HG03097 (cell line): ENCODE results near the gene KLRC3.
"Not testable (repeated sequence)": the region's sequence is repeated elsewhere in the genome, so short reads cannot be mapped to it uniquely, and the experiment has no call there.

Experiments
- ATAC-seq: cut with Tn5 transposase; IDR thresholded peaks from one replicate; pipeline ENCODE4 v1.9.1; 2021; ENCODE audit not compliant: unreplicated experiment, low FRiP score

Gene KLRC3

DNA sequence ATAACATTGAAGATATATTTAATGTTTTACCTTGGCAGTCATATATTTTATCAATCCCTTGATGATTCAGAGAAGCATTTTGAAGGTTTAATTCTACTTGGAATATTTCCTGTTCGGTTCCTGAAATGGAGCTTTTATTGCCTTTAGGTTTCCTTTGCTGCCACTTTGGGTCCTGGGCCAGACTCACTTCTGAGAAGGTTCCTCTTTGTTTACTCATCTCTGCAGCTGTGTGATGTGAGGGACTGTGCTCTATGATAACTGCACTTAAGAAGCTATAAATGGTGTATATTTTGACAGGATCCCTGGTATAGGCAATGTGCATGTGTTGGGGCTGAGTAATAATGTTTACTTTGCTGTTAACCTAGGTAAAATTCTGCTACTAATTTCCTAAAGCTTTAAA is at the start of gene KLRC3:
Gene KLRC3, minus strand, starts transcription at position 262 of the 400 bp plus-strand sequence. Its CDS starts 45 bp downstream, at position 217.
- not testable (repeated sequence) for ATAC-seq

DNA sequence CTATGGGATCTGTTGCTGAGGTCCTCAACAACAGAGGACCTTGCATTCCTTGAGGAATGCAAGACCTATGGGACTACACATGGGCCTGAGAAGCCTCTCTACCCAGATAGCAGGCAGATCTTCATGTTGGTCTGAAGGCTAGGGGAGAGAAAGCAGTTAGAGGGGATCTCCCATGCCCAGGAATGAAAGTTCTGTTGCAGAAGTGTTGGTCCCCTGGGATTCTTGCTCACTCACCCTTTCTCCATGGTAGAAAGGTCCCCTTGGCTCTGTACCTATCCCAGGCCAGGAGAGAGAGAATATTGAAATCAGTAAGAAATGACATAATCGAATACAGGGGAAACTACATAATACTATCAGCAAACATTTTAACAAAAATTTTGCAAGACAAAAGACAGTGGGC is 49.3 kb upstream of the KLRC3 start:
- ATAC-seq, result no peak

DNA sequence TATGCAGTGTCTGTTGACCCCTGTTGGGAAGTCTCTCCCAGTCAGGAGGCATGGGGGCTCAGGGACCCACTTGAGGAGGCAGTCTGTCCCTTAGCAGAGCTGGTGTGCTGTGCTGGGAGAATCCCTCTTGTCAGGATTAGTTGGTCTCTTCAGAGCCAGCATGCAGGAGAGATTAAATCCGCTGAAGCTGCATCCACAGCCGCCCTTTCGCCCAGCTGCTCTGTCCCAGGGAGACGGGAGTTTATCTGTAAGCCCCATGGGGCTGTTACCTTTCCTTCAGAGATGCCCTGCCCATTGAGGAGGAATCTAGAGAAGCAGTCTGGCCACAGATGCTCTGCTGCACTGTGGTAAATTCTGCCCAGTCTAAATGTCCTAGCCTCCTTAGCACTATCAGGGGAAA is 45.9 kb upstream of the KLRC3 start:
- no peak for ATAC-seq

DNA sequence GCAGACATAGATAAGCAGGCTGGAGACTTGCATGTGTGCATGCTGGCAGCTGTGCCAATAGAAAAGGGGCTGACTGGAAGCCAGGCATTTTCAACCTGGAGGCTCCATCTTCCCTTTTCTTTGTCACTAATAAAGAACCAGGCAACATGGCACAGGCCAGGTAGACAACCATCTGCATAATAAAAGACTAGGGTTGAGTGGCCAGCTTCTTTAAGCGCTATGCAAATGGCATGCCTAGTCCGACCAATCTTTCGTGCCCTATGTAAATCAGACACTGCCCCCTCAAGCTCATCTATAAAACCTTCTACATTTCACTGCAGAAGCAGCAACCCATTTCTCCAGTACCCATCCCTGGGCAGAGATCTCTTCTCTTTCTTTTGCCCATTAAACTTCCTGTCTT is 37.4 kb upstream of the KLRC3 start:
- no peak for ATAC-seq

DNA sequence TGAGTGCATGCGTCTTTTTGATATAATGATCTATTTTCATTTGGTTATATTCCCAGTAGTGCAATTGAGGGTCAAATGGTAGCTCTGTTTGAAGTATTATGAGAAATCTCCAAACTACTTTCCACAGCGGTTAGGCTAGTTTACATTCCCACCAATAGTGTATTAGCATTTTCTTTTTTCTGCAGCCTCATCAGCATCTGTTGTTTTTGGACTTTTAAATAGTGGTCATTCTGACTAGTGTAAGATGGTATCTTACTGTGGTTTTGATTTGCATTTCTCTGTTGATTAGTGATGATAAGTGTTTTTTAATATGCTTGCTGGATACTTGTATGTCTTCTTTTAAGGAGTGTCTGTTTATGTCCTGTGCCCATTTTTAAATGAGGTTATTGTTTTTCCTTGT is 36.5 kb upstream of the KLRC3 start:
- no peak for ATAC-seq

DNA sequence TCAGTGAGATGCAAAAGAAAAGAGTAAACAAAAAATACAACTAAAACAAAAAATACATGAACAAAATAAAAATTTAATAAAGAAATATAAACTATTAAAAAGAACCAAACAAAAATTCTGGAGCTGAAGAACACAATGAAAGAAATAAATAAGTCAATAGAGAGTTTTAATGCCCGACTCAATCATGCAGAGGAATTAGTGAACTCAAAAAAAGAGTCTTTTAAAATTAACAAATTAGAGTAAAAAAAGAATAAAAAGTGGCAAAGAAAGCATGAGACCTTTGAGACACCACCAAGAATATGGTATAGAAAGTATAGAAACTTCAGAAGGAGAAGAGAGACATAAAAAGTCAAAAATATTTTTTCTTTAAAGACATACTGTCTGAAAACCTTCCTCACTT is 35.4 kb upstream of the KLRC3 start:
- no peak for ATAC-seq

DNA sequence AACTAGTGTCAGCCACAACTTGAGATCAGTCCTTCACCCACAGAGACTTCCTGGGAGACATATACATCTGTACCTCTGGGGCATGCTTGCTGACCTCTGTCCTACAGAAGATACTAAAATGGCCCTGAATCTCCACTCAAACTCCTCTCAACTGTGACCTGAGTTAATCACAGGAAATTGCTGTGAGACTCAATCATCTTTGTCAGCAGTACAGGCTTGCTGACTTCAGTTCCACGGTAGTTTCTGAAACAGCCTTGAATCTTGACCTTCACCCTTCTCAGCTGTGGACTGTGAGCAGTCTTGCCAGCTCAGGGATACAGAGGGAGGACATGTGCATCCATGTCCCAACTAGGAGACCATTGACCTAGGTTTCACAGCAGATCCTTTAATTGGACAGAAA is 34.1 kb upstream of the KLRC3 start:
- no peak for ATAC-seq

DNA sequence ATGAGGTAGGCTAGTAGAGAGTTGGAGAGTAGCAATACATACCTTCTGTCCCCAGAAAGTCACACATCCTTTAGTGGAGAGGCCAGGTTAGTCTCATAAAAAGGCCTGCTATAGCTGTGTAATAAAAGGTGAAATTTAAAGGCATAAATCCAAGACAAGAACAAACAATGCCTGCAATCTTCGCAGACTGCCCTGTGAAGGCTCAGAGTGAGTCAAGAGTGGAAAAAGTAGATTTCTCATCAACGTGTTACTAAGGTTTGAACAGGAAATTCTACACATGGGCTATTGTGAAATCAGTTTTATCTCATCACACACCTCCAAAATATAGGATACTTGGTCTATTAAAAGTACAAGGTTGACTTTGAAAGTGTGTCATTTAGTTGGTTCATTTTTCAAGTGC is 32.8 kb upstream of the KLRC3 start, which contains the start of gene KLRC1:
Gene KLRC1, minus strand, starts transcription at position 222 of the 400 bp plus-strand sequence. CDS start 2,221 bp downstream, outside the sequence.
- ATAC-seq, result no peak

DNA sequence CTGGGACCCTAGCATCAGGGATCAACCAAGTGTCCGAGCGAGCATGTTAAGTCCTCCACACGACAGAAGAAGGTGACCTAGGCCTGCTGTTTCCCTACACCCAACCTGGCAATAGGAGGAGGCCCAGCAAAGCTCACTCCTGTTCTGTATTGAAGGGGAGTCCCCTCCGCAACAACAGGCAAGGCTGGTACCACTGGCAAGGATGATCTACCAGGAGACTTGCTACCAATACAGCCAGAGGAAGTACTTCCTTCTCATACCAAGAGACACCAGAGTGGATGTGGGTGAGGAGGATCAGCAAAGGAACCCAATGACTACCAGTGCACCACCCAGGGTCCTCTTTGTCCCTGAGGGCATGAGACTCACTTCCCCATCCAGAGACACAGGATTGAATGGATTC is 27.8 kb upstream of the KLRC3 start:
- no peak for ATAC-seq

DNA sequence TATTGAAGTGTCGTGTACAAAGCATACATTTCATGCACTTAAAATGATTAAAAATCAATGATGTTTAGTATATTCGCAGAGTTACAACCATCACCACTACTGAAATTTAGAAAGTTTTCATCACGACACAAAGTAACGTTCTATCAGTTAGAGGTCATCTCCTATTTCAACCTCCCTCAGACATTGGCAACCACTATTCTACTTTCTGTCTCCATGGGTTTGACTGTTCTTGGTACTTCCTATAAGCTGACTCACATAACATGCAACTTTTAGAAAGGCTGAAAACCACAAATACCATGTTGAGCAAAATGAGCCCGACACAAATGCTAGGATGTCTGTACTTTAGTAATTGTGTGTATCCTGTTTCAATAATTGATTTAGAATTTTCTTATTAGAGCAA is 25.7 kb upstream of the KLRC3 start:
- ATAC-seq, result not testable (repeated sequence)

DNA sequence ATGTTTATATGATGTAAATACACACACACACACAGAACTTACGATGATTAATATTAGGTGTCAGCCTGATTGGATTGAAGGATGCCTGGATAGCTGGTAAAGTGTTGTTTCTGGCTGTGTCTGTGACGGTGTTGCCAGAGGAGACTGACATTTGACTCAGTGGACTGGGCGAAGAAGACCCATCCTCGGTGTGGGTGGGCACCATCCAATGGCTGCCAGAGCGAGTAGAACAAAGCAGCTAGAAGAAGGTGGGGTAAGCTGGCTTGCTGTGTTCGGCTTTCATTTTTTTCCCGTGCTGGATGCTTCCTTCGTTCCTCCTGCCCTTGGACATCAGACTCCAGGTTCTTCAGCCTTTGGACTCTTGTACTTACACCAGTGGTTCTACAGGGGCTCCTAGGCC is 20.7 kb upstream of the KLRC3 start:
- not testable (repeated sequence) for ATAC-seq

DNA sequence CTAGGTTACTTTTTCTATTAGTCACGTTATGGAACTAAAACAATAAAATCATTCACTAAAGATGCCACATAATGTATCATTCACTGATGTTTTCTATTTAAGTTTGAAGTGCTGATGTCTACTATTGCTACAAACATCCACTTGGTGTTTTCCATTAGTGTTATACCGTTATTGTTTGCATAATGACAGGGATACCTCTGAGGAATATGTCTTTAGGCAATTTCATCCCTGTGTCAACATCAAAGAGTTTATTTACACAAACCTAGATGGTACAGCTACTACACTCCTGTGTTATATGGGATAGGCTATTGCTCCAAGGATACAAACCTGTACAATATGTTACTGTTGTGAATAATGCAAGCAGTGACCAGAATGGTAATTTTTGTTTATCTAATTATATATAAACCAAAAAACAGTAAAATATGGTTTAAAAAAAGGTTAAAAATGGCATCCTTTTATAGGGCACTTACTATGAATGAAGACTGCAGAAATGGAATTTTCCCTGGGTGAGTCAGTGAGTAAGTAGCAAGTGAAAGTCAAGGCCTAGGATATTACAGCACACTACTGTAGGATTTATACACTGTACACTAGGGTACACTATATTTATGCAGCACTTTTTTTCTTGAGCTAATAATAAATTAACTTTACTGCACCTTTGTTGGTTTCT is 19.3 kb upstream of the KLRC3 start:
- ATAC-seq, result not testable (repeated sequence)

DNA sequence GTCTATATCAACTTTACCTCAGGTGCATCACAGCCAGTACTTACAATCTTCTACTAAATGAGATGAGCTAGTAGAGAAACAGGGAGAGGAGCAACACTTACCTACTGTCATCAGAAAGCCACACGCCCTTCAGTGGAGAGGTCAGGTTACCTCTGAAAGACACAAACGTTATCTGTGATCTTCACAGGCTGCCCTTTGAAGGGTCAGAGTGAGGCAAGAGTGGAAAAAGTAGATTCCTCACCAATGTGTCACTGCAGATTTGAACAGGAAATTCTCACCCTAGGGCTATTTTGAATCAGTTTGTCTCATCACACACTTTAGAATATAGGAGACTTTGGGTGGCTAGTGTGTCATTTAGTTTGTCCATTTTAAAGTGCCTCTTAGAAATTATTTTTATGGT is 17.2 kb upstream of the KLRC3 start:
- not testable (repeated sequence) for ATAC-seq

DNA sequence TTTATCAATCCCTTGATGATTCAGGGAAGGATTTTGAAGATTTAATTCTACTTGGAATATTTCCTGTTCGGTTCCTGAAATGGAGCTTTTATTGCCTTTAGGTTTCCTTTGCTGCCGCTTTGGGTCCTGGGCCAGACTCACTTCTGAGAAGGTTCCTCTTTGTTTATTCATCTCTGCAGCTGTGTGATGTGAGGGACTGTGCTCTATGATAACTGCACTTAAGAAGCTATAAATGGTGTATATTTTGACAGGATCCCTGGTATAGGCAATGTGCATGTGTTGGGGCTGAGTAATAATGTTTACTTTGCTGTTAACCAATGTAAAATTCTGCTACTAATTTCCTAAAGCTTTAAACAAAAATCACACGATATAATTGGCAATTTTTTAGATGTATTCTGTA is 15.4 kb upstream of the KLRC3 start, which contains the start of gene KLRC2:
Gene KLRC2, minus strand, starts transcription at position 195 of the 400 bp plus-strand sequence. Its CDS starts 24 bp downstream, at position 171.
- ATAC-seq, result not testable (repeated sequence)

DNA sequence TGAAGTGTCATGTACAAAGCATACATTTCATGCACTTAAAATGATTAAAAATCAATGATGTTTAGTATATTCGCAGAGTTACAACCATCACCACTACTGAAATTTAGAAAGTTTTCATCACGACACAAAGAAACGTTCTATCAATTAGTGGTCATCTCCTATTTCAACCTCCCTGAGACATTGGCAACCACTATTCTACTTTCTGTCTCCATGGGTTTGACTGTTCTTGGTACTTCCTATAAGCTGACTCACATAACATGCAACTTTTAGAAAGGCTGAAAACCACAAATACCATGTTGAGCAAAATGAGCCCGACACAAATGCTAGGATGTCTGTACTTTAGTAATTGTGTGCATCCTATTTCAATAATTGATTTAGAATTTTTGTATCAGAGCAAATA is 10.2 kb upstream of the KLRC3 start:
- ATAC-seq, result not testable (repeated sequence)

DNA sequence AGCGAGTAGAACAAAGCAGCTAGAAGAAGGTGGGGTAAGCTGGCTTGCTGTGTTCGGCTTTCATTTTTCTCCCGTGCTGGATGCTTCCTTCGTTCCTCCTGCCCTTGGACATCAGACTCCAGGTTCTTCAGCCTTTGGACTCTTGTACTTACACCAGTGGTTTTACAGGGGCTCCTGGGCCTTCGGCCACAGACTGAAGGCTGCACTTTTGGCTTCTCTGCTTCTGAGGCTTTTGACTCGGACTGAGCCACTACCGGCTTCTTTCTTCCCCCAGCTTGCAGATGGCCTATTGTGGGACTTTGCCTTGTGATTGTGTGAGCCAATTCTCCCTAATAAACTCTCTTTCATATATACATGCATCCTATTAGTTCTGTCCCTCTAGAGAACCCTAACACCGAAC is 5.5 kb upstream of the KLRC3 start:
- not testable (repeated sequence) for ATAC-seq

DNA sequence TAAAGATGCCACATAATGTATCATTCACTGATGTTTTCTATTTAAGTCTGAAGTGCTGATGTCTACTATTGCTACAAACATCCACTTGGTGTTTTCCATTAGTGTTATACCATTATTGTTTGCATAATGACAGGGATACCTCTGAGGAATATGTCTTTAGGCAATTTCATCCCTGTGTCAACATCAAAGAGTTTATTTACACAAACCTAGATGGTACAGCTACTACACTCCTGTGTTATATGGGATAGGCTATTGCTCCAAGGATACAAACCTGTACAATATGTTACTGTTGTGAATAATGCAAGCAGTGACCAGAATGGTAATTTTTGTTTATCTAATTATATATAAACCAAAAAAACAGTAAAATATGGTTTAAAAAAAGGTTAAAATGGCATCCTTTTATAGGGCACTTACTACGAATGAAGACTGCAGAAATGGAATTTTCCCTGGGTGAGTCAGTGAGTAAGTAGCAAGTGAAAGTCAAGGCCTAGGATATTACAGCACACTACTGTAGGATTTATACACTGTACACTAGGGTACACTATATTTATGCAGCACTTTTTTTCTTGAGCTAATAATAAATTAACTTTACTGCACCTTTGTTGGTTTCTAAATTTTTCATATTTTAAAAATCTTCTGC is 4.0 kb upstream of the KLRC3 start:
- not testable (repeated sequence) for ATAC-seq

DNA sequence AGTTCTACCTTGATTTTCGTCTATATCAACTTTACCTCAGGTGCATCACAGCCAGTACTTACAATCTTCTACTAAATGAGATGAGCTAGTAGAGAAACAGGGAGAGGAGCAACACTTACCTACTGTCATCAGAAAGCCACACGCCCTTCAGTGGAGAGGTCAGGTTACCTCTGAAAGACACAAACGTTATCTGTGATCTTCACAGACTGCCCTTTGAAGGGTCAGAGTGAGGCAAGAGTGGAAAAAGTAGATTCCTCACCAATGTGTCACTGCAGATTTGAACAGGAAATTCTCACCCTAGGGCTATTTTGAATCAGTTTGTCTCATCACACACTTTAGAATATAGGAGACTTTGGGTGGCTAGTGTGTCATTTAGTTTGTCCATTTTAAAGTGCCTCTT is 1.8 kb upstream of the KLRC3 start:
- not testable (repeated sequence) for ATAC-seq

DNA sequence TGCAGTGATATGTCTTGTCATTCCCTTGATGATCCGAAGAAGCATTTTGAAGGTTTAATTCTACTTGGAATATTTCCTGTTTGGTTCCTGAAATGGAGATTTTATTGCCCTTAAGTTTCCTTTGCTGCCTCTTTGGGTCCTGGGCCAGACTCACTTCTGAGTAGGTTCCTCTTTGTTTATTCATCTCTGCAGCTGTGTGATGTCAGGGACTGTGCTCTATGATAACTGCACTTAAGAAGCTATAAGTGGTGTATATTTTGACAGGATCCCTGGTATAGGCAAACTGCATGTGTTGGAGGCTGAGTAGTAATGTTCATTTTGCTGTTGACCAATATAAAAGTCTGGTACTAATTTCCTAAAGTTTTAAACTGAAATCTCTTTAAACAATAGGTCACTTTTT is 11.0 kb downstream of the KLRC3 start, which contains the start of gene KLRC4:
Gene KLRC4, minus strand, starts transcription at position 366 of the 400 bp plus-strand sequence. Its CDS starts 182 bp downstream, at position 184.
- no peak for ATAC-seq

DNA sequence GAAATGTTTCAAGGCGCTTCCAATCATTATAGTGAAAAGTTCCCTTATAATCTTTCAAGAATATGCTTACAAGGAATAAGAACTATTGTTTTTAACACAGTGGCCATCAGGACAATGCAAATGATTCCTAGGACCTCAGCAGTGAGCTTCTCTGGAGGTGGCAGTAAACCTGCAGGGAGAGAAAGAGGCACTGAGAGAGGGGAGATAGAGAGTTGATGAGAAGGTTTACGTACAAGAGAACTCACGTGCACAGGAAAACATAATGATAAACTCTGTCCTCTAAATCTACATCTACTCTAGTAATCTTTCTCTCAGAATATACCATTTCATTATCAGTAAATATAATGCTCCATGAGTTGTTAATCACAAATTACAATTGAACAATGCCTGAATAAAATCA is 11.6 kb downstream of the KLRC3 start:
- ATAC-seq, result no peak

DNA sequence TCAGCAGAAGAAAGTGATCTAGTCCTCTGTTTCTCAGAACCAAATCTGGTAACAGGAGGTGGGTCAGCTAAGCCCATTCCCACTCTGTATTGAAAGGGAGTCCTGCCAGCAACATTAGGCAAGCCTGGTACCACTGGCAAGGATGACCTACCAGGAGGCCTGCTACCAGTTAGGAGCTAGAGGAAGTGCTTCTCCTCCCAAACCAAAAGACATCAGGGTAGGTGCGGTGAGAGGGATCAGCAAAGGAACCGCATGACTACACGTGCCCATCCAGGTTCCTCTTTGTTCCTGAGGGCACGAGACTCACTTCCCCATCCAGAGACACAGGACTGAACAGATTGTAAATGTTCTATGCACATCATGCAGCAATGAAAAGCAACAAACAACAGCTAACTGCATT is 13.7 kb downstream of the KLRC3 start:
- no peak for ATAC-seq

DNA sequence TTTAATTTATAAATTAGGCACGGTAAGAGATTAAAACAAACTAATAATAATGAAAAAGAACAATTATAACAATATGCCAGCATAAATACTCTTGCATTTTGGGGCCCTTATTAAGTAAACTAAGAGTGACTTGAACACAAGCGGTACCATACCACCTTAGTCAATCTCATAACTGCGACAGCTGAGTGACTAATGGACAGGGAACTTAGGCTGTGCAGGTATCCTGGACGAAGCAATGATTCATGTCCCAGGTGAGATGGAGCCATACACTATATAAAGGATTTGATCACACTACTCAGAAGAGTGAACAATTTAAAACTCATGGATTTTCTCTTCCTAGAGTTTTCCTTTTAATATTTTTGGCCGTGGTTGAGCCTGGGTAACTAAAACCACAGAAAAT is 15.1 kb downstream of the KLRC3 start:
- no peak for ATAC-seq
